Caco-2 (cell line): ENCODE data around the gene SLC25A33. TPM values are rescaled to one million over a fixed set of nuclear protein-coding genes. Genes with fewer than 3 reads are reported as not detected.

ENCODE experiments used
- BruUV-seq: library from RNA; stranded (reverse); fragments of 400-500 nt; replicated peaks from 2 replicates; lab custom pipeline; 2021; lab: Mats Ljungman, UMichigan
- CTCF ChIA-PET: fragments of 300-600 bp; sonication (Branson Sonifier 250); formaldehyde crosslinking; loops from one replicate; lab custom pipeline; 2022; ENCODE audit warnings: antibody characterized with exemption; lab: Charles Lee
- POLR2A ChIA-PET: fragments of 300-600 bp; sonication (Branson Sonifier 250); formaldehyde crosslinking; loops from one replicate; lab custom pipeline; 2022; ENCODE audit warnings: antibody characterized with exemption; lab: Charles Lee
- DNase-seq, 2 experiments: peaks; one replicate each; pipeline versions ENCODE4 v3.0.0 to v3.0.0-alpha.2; 2020 to 2022
- H3K27me3 ChIP-seq: replicated peaks from 2 replicates; pipeline ENCODE4 v1.6.0; 2011; ENCODE audit warnings: low read length; ENCODE audit not compliant: control insufficient read depth, insufficient read depth
- H3K36me3 ChIP-seq: 2 replicates; pipeline ENCODE4 v1.5.1; 2011; ENCODE audit warnings: low read length; ENCODE audit not compliant: control insufficient read depth, insufficient read depth
- H3K4me1 ChIP-seq: fragments of 250-450 bp; sonication (Bioruptor Pico); 2 replicates; pipeline ENCODE4 v1.5.1; 2020; ENCODE audit warnings: mild to moderate bottlenecking
- H3K4me3 ChIP-seq: 2 replicates; pipeline ENCODE4 v1.5.1; 2011; ENCODE audit warnings: low read depth, mild to moderate bottlenecking, control low read depth, low read length
- H3K9me3 ChIP-seq: fragments of 250-450 bp; sonication (Bioruptor Pico); 2 replicates; pipeline ENCODE4 v1.5.1; 2020; ENCODE audit warnings: mild to moderate bottlenecking, moderate library complexity
- H3K27ac Mint-ChIP-seq: one replicate; pipeline ENCODE4 v1.8.0; 2022; ENCODE audit warnings: mixed read lengths; ENCODE audit not compliant: unreplicated experiment
- H3K27me3 Mint-ChIP-seq: one replicate; pipeline ENCODE4 v1.8.0; 2022; ENCODE audit warnings: mixed read lengths; ENCODE audit not compliant: insufficient read depth, unreplicated experiment
- H3K36me3 Mint-ChIP-seq: one replicate; pipeline ENCODE4 v1.8.0; 2022; ENCODE audit warnings: mild to moderate bottlenecking, mixed read lengths; ENCODE audit not compliant: insufficient read depth, unreplicated experiment
- H3K4me1 Mint-ChIP-seq: one replicate; pipeline ENCODE4 v1.8.0; 2022; ENCODE audit warnings: low read depth, mixed read lengths; ENCODE audit not compliant: unreplicated experiment
- H3K4me3 Mint-ChIP-seq: one replicate; pipeline ENCODE4 v1.8.0; 2022; ENCODE audit warnings: mild to moderate bottlenecking, moderate library complexity, mixed read lengths; ENCODE audit not compliant: unreplicated experiment
- H3K9me3 Mint-ChIP-seq: one replicate; pipeline ENCODE4 v1.8.0; 2022; ENCODE audit warnings: mixed read lengths; ENCODE audit not compliant: unreplicated experiment
- CTCF ChIP-seq, 2 experiments: fragments of 200-600 bp in 1 of 2; IDR thresholded peaks; 1 replicate in 1 of 2; 2 replicates in 1 of 2; pipeline versions ENCODE4 v1.5.1 to v1.8.0; 2011 to 2022; ENCODE audit warnings: antibody characterized with exemption in 1 of 2, control low read depth in 1 of 2, inconsistent platforms in 1 of 2, low read depth in 1 of 2, low read length in 1 of 2, mild to moderate bottlenecking in 1 of 2, moderate library complexity in 1 of 2; ENCODE audit not compliant: insufficient read depth in 1 of 2, severe bottlenecking in 1 of 2, unreplicated experiment in 1 of 2
- intact Hi-C: fragments of 100-400 bp; cut with micrococcal nuclease; formaldehyde crosslinking; loops from one replicate; pipeline ENCODE4 v1.10.0; 2022; ENCODE audit not compliant: unreplicated experiment
- total RNA-seq: library from RNA; stranded (reverse); gene quantifications from 2 replicates; pipeline ENCODE4 v1.2.3, GENCODE V29; 2022

SLC25A33 gene
- total RNA-seq, 1 experiment from 2014 or later = 11.2 TPM

GRCh38 chr1:9551984-9552383 is 12.7 kb downstream of the SLC25A33 start:
- no peak overlapping the region for H3K27ac Mint-ChIP-seq
- POLR2A ChIA-PET = no interaction called here

GRCh38 chr1:9553736-9554144 is 14.5 kb downstream of the SLC25A33 start:
- Histone ChIP-seq H3K4me3 (no peak overlapping the region), H3K4me1 (peaks cover 5% of the 10 kb centered on the region; the same call in 1 of the 2 replicates), H3K36me3 (peaks cover 3% of the 10 kb centered on the region; the same call in 1 of the 2 replicates), H3K9me3 (no peaks in the 10 kb centered on the region), H3K27me3 (no peaks in the 10 kb centered on the region)
- no peak for TF ChIP-seq CTCF (IDR thresholded peaks at IDR 0.05; ENCODE audit: insufficient read depth in 1 of 2, low read depth in 1 of 2, low read length in 1 of 2, severe bottlenecking in 1 of 2, unreplicated experiment in 1 of 2)
- H3K9me3 Mint-ChIP-seq = no peaks in the 10 kb centered on the region
- peaks cover 43% of the 10 kb centered on the region for H3K36me3 Mint-ChIP-seq
- ChIA-PET POLR2A (interaction anchor here (0.7 to 1.9 kb wide), 2 partner anchors 14 to 16 kb away, joined by 3 to 10 read pairs; partner anchors contain the start of gene SLC25A33), CTCF (no interaction called here)
- no TSS peak for BruUV-seq
- no peak overlapping the region for H3K4me3 Mint-ChIP-seq
- no peaks in the 10 kb centered on the region for H3K27me3 Mint-ChIP-seq
- intact Hi-C loops = no loop called here
- DNase-seq = peak; percentile 60 to 69
- peaks cover 4% of the 10 kb centered on the region for H3K4me1 Mint-ChIP-seq
- no peak overlapping the region for H3K27ac Mint-ChIP-seq

More at GRCh38 chr1:9551984-9552383, 12.7 kb downstream of the SLC25A33 start:
- Mint-ChIP-seq H3K9me3 (no peaks in the 10 kb centered on the region), H3K27me3 (no peaks in the 10 kb centered on the region), H3K4me1 (no peaks in the 10 kb centered on the region), H3K36me3 (peaks cover 36% of the 10 kb centered on the region), H3K4me3 (no peak overlapping the region)
- no peaks in the 10 kb centered on the region for H3K27me3 ChIP-seq
- BruUV-seq = no TSS peak
- no peaks in the 10 kb centered on the region for H3K9me3 ChIP-seq
- DNase-seq = no peak
- H3K4me1 ChIP-seq = peaks cover 5% of the 10 kb centered on the region; the same call in 1 of the 2 replicates
- CTCF ChIA-PET = no interaction called here
- no peak for TF ChIP-seq CTCF (IDR thresholded peaks at IDR 0.05; ENCODE audit: insufficient read depth in 1 of 2, low read depth in 1 of 2, low read length in 1 of 2, severe bottlenecking in 1 of 2, unreplicated experiment in 1 of 2)
- no peak overlapping the region for H3K4me3 ChIP-seq
- intact Hi-C loops = no loop called here
- peaks cover 3% of the 10 kb centered on the region; the same call in 1 of the 2 replicates for H3K36me3 ChIP-seq

GRCh38 chr1:9555942-9556341 is 16.7 kb downstream of the SLC25A33 start:
- ChIA-PET CTCF (no interaction called here), POLR2A (no interaction called here)
- intact Hi-C loops = no loop called here
- H3K4me3 Mint-ChIP-seq = no peak overlapping the region
- no peak overlapping the region for H3K27ac Mint-ChIP-seq
- H3K4me1 Mint-ChIP-seq = peaks cover 10% of the 10 kb centered on the region
- no TSS peak for BruUV-seq
- DNase-seq = no peak
- H3K9me3 Mint-ChIP-seq = no peaks in the 10 kb centered on the region
- peaks cover 5% of the 10 kb centered on the region; the same call in 1 of the 2 replicates for H3K4me1 ChIP-seq
- H3K27me3 Mint-ChIP-seq = no peaks in the 10 kb centered on the region
- H3K27me3 ChIP-seq = no peaks in the 10 kb centered on the region
- H3K36me3 Mint-ChIP-seq = peaks cover 48% of the 10 kb centered on the region
- no peaks in the 10 kb centered on the region for H3K9me3 ChIP-seq
- peaks cover 3% of the 10 kb centered on the region; the same call in 1 of the 2 replicates for H3K36me3 ChIP-seq
- no peak for TF ChIP-seq CTCF (IDR thresholded peaks at IDR 0.05; ENCODE audit: insufficient read depth in 1 of 2, low read depth in 1 of 2, low read length in 1 of 2, severe bottlenecking in 1 of 2, unreplicated experiment in 1 of 2)
- H3K4me3 ChIP-seq = no peak overlapping the region
